Neural crest cell (in vitro differentiated cells): Measurements from ENCODE around the gene CDC42. TPM values are rescaled to one million over a fixed set of nuclear protein-coding genes. Genes with fewer than 3 reads are reported as not detected.

ENCODE experiments used
- DNase-seq: peaks from one replicate; pipeline ENCODE4 v3.0.0; 2021; ENCODE audit warnings: low read depth, mixed read lengths, low spot score
- H3K27ac Mint-ChIP-seq: one replicate; pipeline ENCODE4 v1.8.0; 2021; ENCODE audit warnings: mild to moderate bottlenecking, mixed read lengths; ENCODE audit not compliant: unreplicated experiment
- H3K27me3 Mint-ChIP-seq: 2 replicates; pipeline ENCODE4 v1.8.0; 2021; ENCODE audit warnings: low read depth, mild to moderate bottlenecking, mixed read lengths
- H3K36me3 Mint-ChIP-seq: 2 replicates; pipeline ENCODE4 v1.8.0; 2021; ENCODE audit warnings: low read depth, mild to moderate bottlenecking, mixed read lengths
- H3K4me1 Mint-ChIP-seq: 2 replicates; pipeline ENCODE4 v1.8.0; 2021; ENCODE audit warnings: mixed read lengths
- H3K4me3 Mint-ChIP-seq: one replicate; pipeline ENCODE4 v1.8.0; 2021; ENCODE audit warnings: mild to moderate bottlenecking, mixed read lengths
- H3K9me3 Mint-ChIP-seq: 2 replicates; pipeline ENCODE4 v1.8.0; 2021; ENCODE audit warnings: mixed read lengths
- total RNA-seq: library from RNA; stranded (reverse); gene quantifications from 2 replicates; pipeline ENCODE4 v1.2.1, GENCODE V29; 2021
- TF ChIP-seq, protein P1 (sequence below): fragments of 200-600 bp; sonication (generic); conservative IDR thresholded peaks from 2 replicates; pipeline ENCODE4 v1.5.0; 2021; ENCODE audit warnings: antibody characterized with exemption, mild to moderate bottlenecking

The CDC42 gene
- total RNA-seq, 1 donor from 2014 or later = 198 TPM

DNA sequence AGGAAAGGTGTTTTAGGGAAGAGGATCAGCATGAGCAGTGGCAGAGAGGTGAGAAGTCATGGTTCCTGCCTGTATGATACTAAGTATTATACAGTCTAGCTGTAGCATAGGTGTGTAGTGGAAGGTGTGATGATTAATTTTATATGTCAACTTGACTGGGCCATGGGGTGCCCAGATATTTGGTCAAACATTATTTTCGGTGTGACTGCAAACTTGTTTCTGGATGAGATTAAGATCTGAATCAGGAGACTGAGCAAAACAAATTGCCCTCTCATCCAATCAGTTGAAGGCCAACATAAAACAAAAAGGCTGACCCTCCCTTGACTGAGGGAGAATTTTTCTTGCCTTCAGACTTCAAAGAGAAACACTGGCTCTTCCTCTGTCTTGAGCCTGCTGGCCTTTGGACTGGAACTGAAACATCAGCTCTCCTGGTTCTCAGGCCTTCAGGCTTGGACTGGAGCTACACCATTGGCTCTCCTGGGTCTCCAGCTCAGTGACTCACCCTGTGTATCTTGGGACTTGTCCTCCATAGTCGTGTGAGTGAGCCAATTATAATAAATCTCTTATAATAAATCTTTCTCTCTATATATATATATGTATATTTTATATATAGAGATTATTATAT lies 6.8 kb upstream of the CDC42 start:
- TF ChIP-seq, protein P1, sequence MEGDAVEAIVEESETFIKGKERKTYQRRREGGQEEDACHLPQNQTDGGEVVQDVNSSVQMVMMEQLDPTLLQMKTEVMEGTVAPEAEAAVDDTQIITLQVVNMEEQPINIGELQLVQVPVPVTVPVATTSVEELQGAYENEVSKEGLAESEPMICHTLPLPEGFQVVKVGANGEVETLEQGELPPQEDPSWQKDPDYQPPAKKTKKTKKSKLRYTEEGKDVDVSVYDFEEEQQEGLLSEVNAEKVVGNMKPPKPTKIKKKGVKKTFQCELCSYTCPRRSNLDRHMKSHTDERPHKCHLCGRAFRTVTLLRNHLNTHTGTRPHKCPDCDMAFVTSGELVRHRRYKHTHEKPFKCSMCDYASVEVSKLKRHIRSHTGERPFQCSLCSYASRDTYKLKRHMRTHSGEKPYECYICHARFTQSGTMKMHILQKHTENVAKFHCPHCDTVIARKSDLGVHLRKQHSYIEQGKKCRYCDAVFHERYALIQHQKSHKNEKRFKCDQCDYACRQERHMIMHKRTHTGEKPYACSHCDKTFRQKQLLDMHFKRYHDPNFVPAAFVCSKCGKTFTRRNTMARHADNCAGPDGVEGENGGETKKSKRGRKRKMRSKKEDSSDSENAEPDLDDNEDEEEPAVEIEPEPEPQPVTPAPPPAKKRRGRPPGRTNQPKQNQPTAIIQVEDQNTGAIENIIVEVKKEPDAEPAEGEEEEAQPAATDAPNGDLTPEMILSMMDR = no peak
- no peak for DNase-seq
- Mint-ChIP-seq H3K36me3 (no peaks in the 10 kb centered on the region), H3K4me3 (no peak overlapping the region), H3K27me3 (peaks cover 3% of the 10 kb centered on the region), H3K27ac (no peak overlapping the region), H3K9me3 (no peaks in the 10 kb centered on the region), H3K4me1 (no peaks in the 10 kb centered on the region)

DNA sequence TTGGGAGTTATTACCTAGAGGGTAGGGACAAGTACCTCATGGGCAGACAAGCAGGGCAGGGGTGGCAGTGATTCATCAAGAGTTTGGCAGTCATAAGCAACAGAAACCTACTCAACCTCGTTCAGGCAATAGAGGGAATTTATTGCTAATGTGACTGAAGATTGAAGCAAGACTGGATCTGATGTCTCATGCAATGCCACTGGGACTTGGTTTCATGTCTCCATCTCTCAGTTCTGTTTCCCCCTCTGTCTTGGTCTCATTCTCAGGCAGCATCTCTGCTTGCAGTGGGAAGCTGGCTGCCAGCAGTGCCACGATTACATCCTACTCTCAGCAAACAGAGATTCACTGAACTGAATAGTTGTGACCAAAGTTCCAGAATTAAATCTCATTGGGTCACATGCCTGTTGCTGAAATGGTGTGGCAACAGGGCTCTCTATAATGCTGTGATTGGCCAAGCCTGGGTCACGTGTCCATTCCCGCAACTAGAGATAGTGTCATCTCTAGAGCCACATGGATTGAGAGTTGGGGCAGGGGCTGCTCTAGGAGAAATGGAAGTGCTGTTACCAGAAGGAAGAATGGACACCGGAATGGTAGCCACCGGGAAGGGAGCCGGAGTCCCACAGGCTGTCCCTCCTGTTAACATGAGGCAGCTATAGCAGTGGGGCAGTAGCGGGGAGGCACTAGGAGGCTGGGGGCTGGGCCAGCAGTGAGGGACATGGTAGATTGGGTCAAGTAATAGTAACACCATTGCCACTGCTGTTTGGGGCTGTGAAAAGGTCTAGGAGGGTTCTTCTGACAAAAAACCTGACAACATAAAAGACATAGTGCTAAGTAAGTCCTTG lies 3.9 kb upstream of the CDC42 start:
- no peak for DNase-seq
- Mint-ChIP-seq H3K36me3 (no peaks in the 10 kb centered on the region), H3K4me3 (peak overlapping the region; percentile 58), H3K27me3 (peaks cover 3% of the 10 kb centered on the region), H3K9me3 (no peaks in the 10 kb centered on the region), H3K27ac (no peak overlapping the region), H3K4me1 (no peaks in the 10 kb centered on the region)
- TF ChIP-seq, protein P1 = no peak

DNA sequence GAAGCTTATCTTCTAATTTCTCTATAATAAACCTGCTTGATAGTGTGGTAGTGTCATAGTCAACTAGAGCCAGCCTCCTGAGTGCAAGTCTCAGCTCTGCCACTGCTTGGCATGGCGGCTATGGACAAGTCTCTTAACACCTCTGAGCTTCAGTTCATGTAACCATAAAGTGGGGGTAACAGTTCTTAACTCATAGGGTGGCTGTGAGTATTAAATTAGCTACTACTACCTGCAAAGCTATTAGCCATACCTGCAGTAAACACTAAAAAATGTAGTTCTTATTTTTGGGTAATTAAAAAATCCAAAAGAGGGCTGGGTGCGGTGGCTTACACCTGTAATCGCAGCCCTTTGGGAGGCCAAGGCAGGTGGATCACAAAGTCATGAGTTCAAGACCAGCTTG lies 2.2 kb upstream of the CDC42 start:
- H3K36me3 Mint-ChIP-seq = no peaks in the 10 kb centered on the region
- no peaks in the 10 kb centered on the region for H3K9me3 Mint-ChIP-seq
- no peak overlapping the region for H3K27ac Mint-ChIP-seq
- peaks cover 10% of the 10 kb centered on the region for H3K4me1 Mint-ChIP-seq
- no peak for DNase-seq
- peak overlapping the region; percentile 73 for H3K4me3 Mint-ChIP-seq
- TF ChIP-seq, protein P1 = no peak
- H3K27me3 Mint-ChIP-seq = peaks cover 3% of the 10 kb centered on the region

DNA sequence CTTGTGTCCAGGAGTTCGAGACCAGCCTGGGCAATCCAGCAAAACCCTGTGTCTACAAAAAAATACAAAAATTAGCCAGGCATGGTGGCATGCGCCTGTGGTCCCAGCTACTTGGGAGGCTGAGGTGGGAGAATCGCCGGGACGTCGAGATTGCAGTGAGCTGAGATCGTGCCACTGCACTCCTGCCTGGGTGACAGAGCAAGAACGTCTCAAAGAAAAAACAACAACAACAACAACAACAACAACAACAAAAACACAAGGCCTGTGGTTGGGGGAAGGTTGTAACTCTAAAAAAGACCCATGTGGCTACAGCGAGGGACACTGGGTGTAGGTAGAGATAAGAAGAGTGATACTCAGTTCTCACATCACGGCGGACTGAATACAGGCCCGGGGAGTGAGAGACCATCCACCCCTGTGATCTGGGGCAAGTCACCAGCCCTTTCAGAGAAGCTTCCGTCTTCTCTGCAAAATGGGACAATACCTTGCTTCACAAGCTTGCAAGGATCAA lies 848 bp upstream of the CDC42 start:
- Mint-ChIP-seq H3K27me3 (peaks cover 3% of the 10 kb centered on the region), H3K36me3 (no peaks in the 10 kb centered on the region), H3K4me3 (peak overlapping the region; percentile 88), H3K27ac (peak overlapping the region; percentile 35), H3K4me1 (peaks cover 22% of the 10 kb centered on the region), H3K9me3 (no peaks in the 10 kb centered on the region)
- TF ChIP-seq, protein P1 = no peak
- DNase-seq = no peak

DNA sequence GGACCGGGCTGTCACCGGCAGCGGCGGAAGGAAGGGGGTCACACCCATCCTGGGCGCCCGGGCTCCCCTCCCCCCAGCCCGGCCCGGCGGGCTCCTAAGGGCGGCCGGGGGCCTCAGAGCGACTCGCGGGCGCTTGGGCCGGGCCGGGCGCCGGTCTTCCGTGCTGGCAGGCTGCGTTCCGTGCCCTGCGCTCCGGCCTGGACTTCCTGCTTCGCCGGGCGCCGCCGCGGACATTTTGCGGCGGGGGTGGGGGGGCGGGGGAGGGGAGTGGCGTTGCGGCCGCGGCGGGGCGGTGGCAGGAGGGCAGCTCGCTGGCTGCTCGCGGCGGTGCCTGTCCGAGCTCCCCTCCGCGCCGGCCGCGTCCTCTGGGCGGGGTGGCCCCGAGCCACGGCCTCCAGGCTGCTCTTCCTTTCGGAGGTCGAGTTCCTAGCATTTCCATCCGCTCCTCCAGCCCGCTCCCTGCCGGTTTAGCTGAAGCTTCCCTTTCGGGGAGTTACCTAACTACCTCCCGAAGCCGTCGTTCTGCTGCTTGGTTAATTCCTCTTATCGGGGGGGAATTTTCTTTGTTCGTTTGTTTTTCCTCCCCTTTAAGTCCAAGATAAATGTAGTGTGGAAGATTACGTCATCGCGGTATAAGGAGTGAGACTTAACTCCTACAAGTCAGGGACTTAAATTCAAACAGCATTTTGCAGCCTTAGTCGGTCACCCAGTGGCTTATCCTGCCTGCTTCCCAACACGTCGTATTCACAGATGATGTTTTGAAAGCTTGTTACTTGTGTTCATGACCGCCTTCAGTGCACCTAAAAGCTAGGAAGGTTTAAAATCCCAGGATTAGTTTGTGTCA lies 730 bp downstream of the CDC42 start:
- Mint-ChIP-seq H3K4me1 (peaks cover 29% of the 10 kb centered on the region), H3K27ac (peak overlapping the region; percentile 99), H3K9me3 (no peaks in the 10 kb centered on the region), H3K27me3 (no peaks in the 10 kb centered on the region), H3K4me3 (peak overlapping the region; percentile 96), H3K36me3 (peaks cover 6% of the 10 kb centered on the region)
- TF ChIP-seq, protein P1 = no peak
- peak; percentile 47 for DNase-seq
